GM23248 (cell line): ENCODE data around the gene TYW5.

Source experiments
- EZH2 ChIP-seq: fragments of 200-600 bp; sonication (generic); IDR thresholded peaks from 2 replicates; pipeline ENCODE4 v1.6.1; 2018; ENCODE audit warnings: antibody characterized with exemption, mild to moderate bottlenecking; ENCODE audit not compliant: insufficient read depth, poor library complexity, severe bottlenecking
- EZH2phosphoT487 ChIP-seq: fragments of 200-600 bp; sonication (generic); IDR thresholded peaks from 2 replicates; pipeline ENCODE4 v1.6.1; 2018; ENCODE audit warnings: antibody characterized with exemption, moderate library complexity, mild to moderate bottlenecking, low read depth; ENCODE audit not compliant: insufficient read depth

GRCh38 chr2:199922856-199923255, 32.4 kb downstream of the TYW5 start:
- TF ChIP-seq EZH2phosphoT487, result no peak
- TF ChIP-seq EZH2, result no peak
